PC-3 (cell line): ENCODE measurements around the gene PRRC2B. TPM values are rescaled to one million over a fixed set of nuclear protein-coding genes. Genes with fewer than 3 reads are reported as not detected.

Source experiments
- ATAC-seq: fragments of 200-7000 bp; cut with Tn5 transposase; 2 replicates; pipeline ENCODE4 v1.9.1; 2020; ENCODE audit warnings: mild to moderate bottlenecking, moderate library complexity
- BruUV-seq: library from RNA; stranded (reverse); fragments of 400-500 nt; replicated peaks from 2 replicates; lab custom pipeline; 2021; lab: Mats Ljungman, UMichigan
- CTCF ChIA-PET: fragments of 300-600 bp; sonication (Branson Sonifier 250); formaldehyde crosslinking; loops from one replicate; lab custom pipeline; 2022; ENCODE audit warnings: antibody characterized with exemption; lab: Charles Lee
- POLR2A ChIA-PET: fragments of 300-600 bp; sonication (Branson Sonifier 250); formaldehyde crosslinking; loops from one replicate; lab custom pipeline; 2022; ENCODE audit warnings: antibody characterized with exemption; ENCODE audit not compliant: unreplicated experiment; lab: Charles Lee
- DNase-seq: peaks from one replicate; pipeline ENCODE4 v3.0.0-alpha.2; 2015
- H2AFZ ChIP-seq: fragments of 300-600 bp; sonication (generic); 2 replicates; pipeline ENCODE4 v1.6.0; 2016; ENCODE audit warnings: antibody characterized with exemption, low read length
- H3F3A ChIP-seq: fragments of 300-600 bp; sonication (generic); one replicate; pipeline ENCODE4 v1.6.0; 2017; ENCODE audit warnings: antibody characterized with exemption, low read length, control low read depth, mild to moderate bottlenecking; ENCODE audit not compliant: unreplicated experiment
- H3K27ac ChIP-seq: fragments of 300-600 bp; sonication (generic); 2 replicates; pipeline ENCODE4 v1.5.1; 2016; ENCODE audit warnings: mild to moderate bottlenecking, low read length
- H3K27me3 ChIP-seq: fragments of 300-600 bp; sonication (generic); 2 replicates; pipeline ENCODE4 v1.6.1; 2016; ENCODE audit warnings: low read length, mixed read lengths
- H3K36me3 ChIP-seq: fragments of 300-600 bp; sonication (generic); 2 replicates; pipeline ENCODE4 v1.6.1; 2016; ENCODE audit warnings: low read depth, mixed run types, low read length, mixed read lengths
- H3K4me1 ChIP-seq: fragments of 300-600 bp; sonication (generic); 2 replicates; pipeline ENCODE4 v1.5.1; 2016; ENCODE audit warnings: low read length; ENCODE audit not compliant: insufficient read depth
- H3K4me2 ChIP-seq: fragments of 300-600 bp; sonication (generic); 2 replicates; pipeline ENCODE4 v1.6.0; 2016; ENCODE audit warnings: low read length
- H3K4me3 ChIP-seq: fragments of 300-600 bp; sonication (generic); 2 replicates; pipeline ENCODE4 v1.5.1; 2016; ENCODE audit warnings: mild to moderate bottlenecking, low read length, mixed read lengths
- H3K79me2 ChIP-seq: fragments of 300-600 bp; sonication (generic); 2 replicates; pipeline ENCODE4 v1.6.1; 2017; ENCODE audit warnings: low read length, mixed read lengths
- H3K9ac ChIP-seq: fragments of 300-600 bp; sonication (generic); 2 replicates; pipeline ENCODE4 v1.6.0; 2016; ENCODE audit warnings: mild to moderate bottlenecking, low read length
- H3K9me2 ChIP-seq: fragments of 300-600 bp; sonication (generic); replicated peaks from 2 replicates; pipeline ENCODE4 v1.6.1; 2016; ENCODE audit warnings: mixed run types, low read length, mixed read lengths
- H3K9me3 ChIP-seq: fragments of 300-600 bp; sonication (generic); 2 replicates; pipeline ENCODE4 v1.6.1; 2016; ENCODE audit warnings: low read length, mixed read lengths
- H4K20me1 ChIP-seq: fragments of 300-600 bp; sonication (generic); 2 replicates; pipeline ENCODE4 v1.6.1; 2016; ENCODE audit warnings: low read length, mixed read lengths
- CTCF ChIP-seq: fragments of 300-600 bp; sonication (generic); conservative IDR thresholded peaks from 2 replicates; pipeline ENCODE4 v1.5.1; 2017; ENCODE audit warnings: antibody characterized with exemption, low read depth, mild to moderate bottlenecking, low read length
- EZH2 ChIP-seq: fragments of 300-600 bp; sonication (generic); IDR thresholded peaks from one replicate; pipeline ENCODE4 v1.6.1; 2017; ENCODE audit warnings: antibody characterized with exemption, mild to moderate bottlenecking, low read length; ENCODE audit not compliant: unreplicated experiment
- EZH2phosphoT487 ChIP-seq: fragments of 300-600 bp; sonication (generic); IDR thresholded peaks from 2 replicates; pipeline ENCODE4 v1.6.1; 2018; ENCODE audit warnings: mild to moderate bottlenecking, antibody characterized with exemption, low read length, borderline replicate concordance
- intact Hi-C: fragments of 100-400 bp; cut with micrococcal nuclease; formaldehyde crosslinking; loops from 2 replicates; pipeline ENCODE4 v1.9.0; 2023
- total RNA-seq: library from RNA; depleted of rRNA; stranded (reverse); fragments of >200 nt; gene quantifications from 2 replicates; pipeline ENCODE4 v1.2.3, GENCODE V29; 2014

The PRRC2B gene
- total RNA-seq, 1 experiment from 2014 or later = 46.9 TPM

- Histone ChIP-seq H4K20me1 (peaks cover 77% of the 10 kb centered on the region), H3K4me1 (peaks cover 14% of the 10 kb centered on the region), H3K4me2 (no peak overlapping the region), H3K79me2 (peaks cover 100% of the 10 kb centered on the region), H3K9me3 (no peaks in the 10 kb centered on the region), H3K4me3 (no peak overlapping the region), H3F3A (no peaks in the 10 kb centered on the region), H3K27me3 (no peaks in the 10 kb centered on the region), H3K9ac (no peak overlapping the region), H3K9me2 (no peaks in the 10 kb centered on the region), H3K27ac (no peak overlapping the region), H2AFZ (no peak overlapping the region), H3K36me3 (no peaks in the 10 kb centered on the region)
- DNase-seq (no peak), ATAC-seq (no peak)
- BruUV-seq = no TSS peak
- TF ChIP-seq EZH2phosphoT487 = no peak
- TF ChIP-seq EZH2 = no peak
- no peak for TF ChIP-seq CTCF
- intact Hi-C loops = no loop called here
- ChIA-PET CTCF (no interaction called here), POLR2A (interaction anchor here (0.6 kb wide), 1 partner anchor 28 kb away, joined by 4 read pairs; no protein-coding TSS in a partner anchor)
These were observed 11.1 kb downstream of the PRRC2B start for GRCh38 chr9:131404987-131405386.

GRCh38 chr9:131405428-131405827 lies 11.5 kb downstream of the PRRC2B start:
- H3K27me3 ChIP-seq = no peaks in the 10 kb centered on the region
- H3K36me3 ChIP-seq = no peaks in the 10 kb centered on the region
- H3F3A ChIP-seq = no peaks in the 10 kb centered on the region
- no peak overlapping the region for H3K4me3 ChIP-seq
- peaks cover 14% of the 10 kb centered on the region for H3K4me1 ChIP-seq
- no peak overlapping the region for H3K9ac ChIP-seq
- ChIA-PET CTCF (no interaction called here), POLR2A (interaction anchor here (0.6 kb wide), 1 partner anchor 27 kb away, joined by 4 read pairs; no protein-coding TSS in a partner anchor)
- ATAC-seq = no peak
- BruUV-seq = no TSS peak
- no peak overlapping the region for H3K27ac ChIP-seq
- H2AFZ ChIP-seq = no peak overlapping the region
- H3K9me2 ChIP-seq = no peaks in the 10 kb centered on the region
- peaks cover 78% of the 10 kb centered on the region for H4K20me1 ChIP-seq
- no peak for DNase-seq
- TF ChIP-seq CTCF (no peak), EZH2 (no peak), EZH2phosphoT487 (no peak)
- intact Hi-C loops = no loop called here
- H3K9me3 ChIP-seq = no peaks in the 10 kb centered on the region
- H3K4me2 ChIP-seq = no peak overlapping the region
- H3K79me2 ChIP-seq = peaks cover 100% of the 10 kb centered on the region

GRCh38 chr9:131405858-131406537 lies 12.1 kb downstream of the PRRC2B start:
- POLR2A ChIA-PET = no interaction called here
- H2AFZ ChIP-seq = no peak overlapping the region
- peaks cover 79% of the 10 kb centered on the region for H4K20me1 ChIP-seq
- CTCF ChIA-PET = no interaction called here
- no peak overlapping the region for H3K4me3 ChIP-seq
- intact Hi-C loops = no loop called here
- H3F3A ChIP-seq = no peaks in the 10 kb centered on the region
- H3K27me3 ChIP-seq = no peaks in the 10 kb centered on the region
- DNase-seq (no peak), ATAC-seq (no peak)
- no peak overlapping the region for H3K4me2 ChIP-seq
- no peaks in the 10 kb centered on the region for H3K9me2 ChIP-seq
- H3K9me3 ChIP-seq = no peaks in the 10 kb centered on the region
- H3K36me3 ChIP-seq = no peaks in the 10 kb centered on the region
- H3K79me2 ChIP-seq = peaks cover 100% of the 10 kb centered on the region
- no peak overlapping the region for H3K27ac ChIP-seq
- TF ChIP-seq CTCF (no peak), EZH2 (no peak)
- BruUV-seq = no TSS peak
- no peak overlapping the region for H3K9ac ChIP-seq
- H3K4me1 ChIP-seq = peaks cover 14% of the 10 kb centered on the region
